OCI-M1 (cell line): ENCODE measurements around the gene RPRML.
"Not testable (repeated sequence)": the region's sequence is repeated elsewhere in the genome, so short reads cannot be mapped to it uniquely, and the experiment has no call there.

Source experiments
- DNase-seq: peaks from one replicate; lab custom pipeline; 2025; lab: John Stamatoyannopoulos, UW

Gene RPRML

GRCh38 chr17:46979147-46979863 is at the start of gene RPRML:
Gene RPRML (minus strand): TSS chr17:46979253. CDS start chr17:46979007, 246 bp downstream.
- no peak for DNase-seq

GRCh38 chr17:47016966-47017365 is 37.9 kb upstream of the RPRML start:
- not testable (repeated sequence) for DNase-seq

- DNase-seq = no peak
These were observed 34.3 kb upstream of the RPRML start for GRCh38 chr17:47013341-47013740.

- DNase-seq = no peak
These were observed 33.4 kb upstream of the RPRML start for GRCh38 chr17:47012457-47012856.

DNA sequence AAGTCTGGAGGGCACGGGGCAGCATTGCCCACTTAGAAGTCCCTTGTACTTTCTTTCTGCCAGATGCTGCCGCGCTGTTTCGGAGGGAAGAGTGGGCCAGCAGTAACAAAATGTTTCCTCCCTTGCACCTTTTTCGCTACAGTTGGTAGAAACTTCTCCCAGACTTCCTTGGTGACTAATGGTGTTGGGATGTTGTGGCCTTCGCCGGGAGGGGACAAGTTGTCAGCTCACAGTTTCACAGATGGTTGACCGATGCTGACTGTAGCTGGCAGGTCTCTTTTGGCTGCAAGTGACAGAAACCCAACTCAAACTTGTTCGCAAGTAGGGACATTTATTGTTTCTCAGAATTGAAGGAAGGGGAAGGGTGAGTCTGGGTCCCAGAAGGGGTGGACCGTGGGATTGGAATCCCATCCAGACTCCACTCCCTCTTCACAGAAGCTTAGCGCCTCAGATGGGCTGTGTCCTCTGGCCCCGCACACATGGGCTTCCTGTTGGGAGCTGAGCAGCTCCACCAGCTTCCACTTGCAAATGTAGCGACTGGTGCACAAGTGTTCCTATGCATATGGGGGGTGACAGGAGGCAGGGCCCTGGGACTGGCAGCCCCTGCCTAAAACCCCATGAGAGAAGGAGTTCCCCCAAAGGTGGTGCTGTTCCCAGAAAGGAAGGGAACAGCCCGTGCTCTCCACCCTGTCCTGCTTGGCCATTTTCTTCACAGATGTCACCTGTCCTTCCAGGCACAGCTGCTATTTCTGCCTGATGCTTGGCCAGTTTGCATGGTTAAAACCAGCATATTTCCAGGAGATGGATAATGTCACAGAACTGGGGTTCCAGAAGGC is 30.9 kb upstream of the RPRML start:
- DNase-seq = no peak

- DNase-seq = no peak
These were observed 25.9 kb upstream of the RPRML start for GRCh38 chr17:47004906-47005305.

- not testable (repeated sequence) for DNase-seq
These were observed 24.8 kb upstream of the RPRML start for GRCh38 chr17:47003864-47004263.

DNA sequence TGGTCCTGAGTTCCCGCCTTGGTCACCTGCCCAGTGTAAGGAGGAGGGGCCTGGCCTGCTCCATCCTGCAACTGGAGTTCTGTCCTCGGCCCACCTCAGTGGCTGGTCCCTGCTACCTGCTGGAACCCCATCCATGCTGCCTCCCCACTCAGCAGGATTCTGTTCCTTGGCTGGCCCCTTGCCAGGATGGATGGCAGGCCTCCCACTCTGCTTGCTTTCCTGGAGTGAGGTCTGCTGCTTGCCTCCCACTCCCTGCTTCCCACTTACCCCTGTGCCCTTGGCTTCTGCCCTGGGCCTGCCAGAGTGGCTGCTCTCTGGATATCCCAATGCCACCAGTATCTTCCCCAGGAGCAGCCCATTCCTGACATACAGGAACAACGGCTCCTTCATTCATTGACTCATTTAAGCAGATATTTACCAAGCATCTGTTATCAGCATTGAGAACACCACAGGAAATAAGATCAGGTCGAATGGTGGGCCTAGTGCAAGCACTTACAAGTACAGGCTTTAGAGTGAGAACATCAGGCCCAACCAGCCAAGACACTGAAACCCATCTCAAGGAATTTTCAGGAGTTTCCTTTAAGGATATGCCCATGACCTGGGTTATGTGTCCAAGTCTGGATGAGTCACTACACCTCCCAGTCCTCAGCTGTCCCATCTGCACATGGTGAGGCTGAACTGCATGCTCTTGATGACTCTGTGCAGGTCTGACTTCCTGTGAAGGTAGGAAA is 17.0 kb upstream of the RPRML start:
- no peak for DNase-seq

- DNase-seq = no peak
These were observed 15.9 kb upstream of the RPRML start for GRCh38 chr17:46994993-46995392.

DNA sequence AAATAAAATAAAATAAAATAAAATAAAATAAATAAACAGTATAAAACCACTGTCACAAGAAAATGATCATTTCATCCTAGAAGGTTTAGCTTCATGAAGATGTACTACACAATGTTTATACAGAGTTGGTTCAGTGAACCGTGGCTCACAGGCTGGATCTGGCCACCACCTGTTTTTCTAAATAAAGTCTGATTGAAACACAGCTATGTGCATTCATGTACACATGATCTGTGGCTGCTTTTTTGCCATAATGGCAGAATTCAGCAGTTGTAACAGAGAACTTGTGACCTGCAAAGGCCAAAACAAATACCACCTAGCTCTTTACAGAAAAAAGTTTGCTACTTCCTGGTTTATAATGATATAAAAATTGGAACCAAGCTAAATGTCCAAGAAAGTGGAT is 12.6 kb upstream of the RPRML start:
- DNase-seq = no peak

- DNase-seq = no peak
These were observed 10.8 kb upstream of the RPRML start for GRCh38 chr17:46989637-46990431.

GRCh38 chr17:46987927-46988326 is 8.9 kb upstream of the RPRML start:
- DNase-seq = not testable (repeated sequence)

- no peak for DNase-seq
These were observed 7.3 kb upstream of the RPRML start for GRCh38 chr17:46986366-46986765.

DNA sequence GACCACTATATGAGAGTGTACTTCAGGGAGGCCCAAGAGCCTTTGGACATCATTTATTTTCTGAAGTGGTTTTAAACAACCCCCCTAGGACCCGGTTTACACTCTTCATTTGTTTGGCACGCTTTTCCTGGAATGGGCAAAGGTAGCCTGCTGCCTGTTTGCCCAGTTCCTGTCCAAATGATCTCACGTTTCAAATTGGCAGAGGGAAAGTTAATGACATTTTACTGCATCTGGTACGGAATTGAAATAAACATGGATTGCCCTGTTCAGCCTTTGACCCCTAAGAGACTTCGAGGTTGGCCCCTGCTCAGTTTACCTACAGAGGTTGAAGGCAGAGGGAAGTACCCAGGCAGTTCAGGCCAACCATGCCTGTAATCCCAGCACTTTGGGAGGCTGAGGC is 5.8 kb upstream of the RPRML start:
- no peak for DNase-seq

- no peak for DNase-seq
These were observed 5.3 kb upstream of the RPRML start for GRCh38 chr17:46984341-46984740.

GRCh38 chr17:46983782-46984181 is 4.7 kb upstream of the RPRML start:
- DNase-seq = no peak

- no peak for DNase-seq
These were observed 3.5 kb upstream of the RPRML start for GRCh38 chr17:46982577-46982976.

GRCh38 chr17:46978489-46979146 is 435 bp downstream of the RPRML start:
- DNase-seq = no peak

- DNase-seq = no peak
These were observed 1.1 kb downstream of the RPRML start for GRCh38 chr17:46977750-46978488.

GRCh38 chr17:46977348-46977747 is 1.7 kb downstream of the RPRML start:
- no peak for DNase-seq
